Parathyroid adenoma (tissue), 2 donors: ENCODE measurements around the gene RUFY3.

Experiments used
- H2AFZ ChIP-seq: fragments of 300-600 bp; sonication (generic); one replicate; pipeline ENCODE4 v1.7.0; 2017; ENCODE audit warnings: antibody characterized with exemption, mild to moderate bottlenecking
- H3K27ac ChIP-seq: fragments of 300-600 bp; sonication (generic); one replicate; pipeline ENCODE4 v1.7.0; 2017
- H3K27me3 ChIP-seq: fragments of 300-600 bp; sonication (generic); one replicate; pipeline ENCODE4 v1.7.0; 2017; ENCODE audit warnings: low read length; ENCODE audit not compliant: control insufficient read depth, insufficient read depth
- H3K36me3 ChIP-seq: fragments of 300-600 bp; sonication (generic); one replicate; pipeline ENCODE4 v1.7.0; 2017; ENCODE audit warnings: low read length; ENCODE audit not compliant: control insufficient read depth, insufficient read depth
- H3K4me1 ChIP-seq: fragments of 300-600 bp; sonication (generic); one replicate; pipeline ENCODE4 v1.7.0; 2017; ENCODE audit warnings: control low read depth
- H3K4me2 ChIP-seq: fragments of 300-600 bp; sonication (generic); one replicate; pipeline ENCODE4 v1.7.0; 2017; ENCODE audit warnings: low read length
- H3K4me3 ChIP-seq: fragments of 300-600 bp; sonication (generic); one replicate; pipeline ENCODE4 v1.7.0; 2017; ENCODE audit warnings: low read depth, low read length
- H3K79me2 ChIP-seq: fragments of 300-600 bp; sonication (generic); one replicate; pipeline ENCODE4 v1.7.0; 2017; ENCODE audit warnings: control low read depth
- H3K9ac ChIP-seq: fragments of 300-600 bp; sonication (generic); one replicate; pipeline ENCODE4 v1.7.0; 2017; ENCODE audit warnings: mild to moderate bottlenecking
- H3K9me3 ChIP-seq: fragments of 300-600 bp; sonication (generic); one replicate; pipeline ENCODE4 v1.7.0; 2017; ENCODE audit warnings: low read length; ENCODE audit not compliant: control insufficient read depth
- CTCF ChIP-seq: fragments of 300-600 bp; sonication (generic); IDR thresholded peaks from one replicate; pipeline ENCODE4 v1.7.0; 2017; ENCODE audit warnings: antibody characterized with exemption, mild to moderate bottlenecking
- donor health status: primary hyperparathyroidism.

RUFY3 gene

GRCh38 chr4:70711599-70711998, 10.2 kb upstream of the RUFY3 start:
- Histone ChIP-seq H3K4me1 (peaks cover 3% of the 10 kb centered on the region), H3K4me2 (no peak overlapping the region), H3K27ac (no peak overlapping the region), H3K4me3 (no peak overlapping the region), H3K9me3 (no peaks in the 10 kb centered on the region), H3K9ac (no peak overlapping the region), H3K36me3 (no peaks in the 10 kb centered on the region), H3K27me3 (no peaks in the 10 kb centered on the region), H2AFZ (no peak overlapping the region), H3K79me2 (peaks cover 5% of the 10 kb centered on the region)
- no peak for TF ChIP-seq CTCF

- Histone ChIP-seq H3K4me1 (no peaks in the 10 kb centered on the region), H3K9me3 (no peaks in the 10 kb centered on the region), H3K9ac (no peak overlapping the region), H2AFZ (no peak overlapping the region), H3K4me3 (no peak overlapping the region), H3K4me2 (no peak overlapping the region), H3K27me3 (no peaks in the 10 kb centered on the region), H3K27ac (no peak overlapping the region), H3K79me2 (peaks cover 5% of the 10 kb centered on the region), H3K36me3 (no peaks in the 10 kb centered on the region)
- no peak for TF ChIP-seq CTCF
Measured at GRCh38 chr4:70712150-70712549, 9.6 kb upstream of the RUFY3 start.

- TF ChIP-seq CTCF, result no peak
- Histone ChIP-seq H3K4me3 (no peak overlapping the region), H3K27ac (no peak overlapping the region)
Measured at GRCh38 chr4:70712604-70713452, 8.9 kb upstream of the RUFY3 start.

GRCh38 chr4:70713453-70714078, 8.2 kb upstream of the RUFY3 start:
- no peaks in the 10 kb centered on the region for H3K27me3 ChIP-seq
- H3K9ac ChIP-seq, result no peak overlapping the region
- H3K4me2 ChIP-seq, result no peak overlapping the region
- no peaks in the 10 kb centered on the region for H3K36me3 ChIP-seq
- no peak for TF ChIP-seq CTCF
- H3K27ac ChIP-seq, result no peak overlapping the region
- H3K4me3 ChIP-seq, result no peak overlapping the region
- H3K9me3 ChIP-seq, result no peaks in the 10 kb centered on the region
- peaks cover 5% of the 10 kb centered on the region for H3K79me2 ChIP-seq
- H3K4me1 ChIP-seq, result no peaks in the 10 kb centered on the region
- H2AFZ ChIP-seq, result no peak overlapping the region

More at GRCh38 chr4:70712604-70713452, 8.9 kb upstream of the RUFY3 start:
- no peak overlapping the region for H3K9ac ChIP-seq
- H3K27me3 ChIP-seq, result no peaks in the 10 kb centered on the region
- no peak overlapping the region for H2AFZ ChIP-seq
- no peaks in the 10 kb centered on the region for H3K36me3 ChIP-seq
- no peaks in the 10 kb centered on the region for H3K9me3 ChIP-seq
- H3K4me2 ChIP-seq, result no peak overlapping the region
- H3K4me1 ChIP-seq, result no peaks in the 10 kb centered on the region
- peaks cover 5% of the 10 kb centered on the region for H3K79me2 ChIP-seq
